Measurements from ENCODE around the gene CD1C.

GRCh38 chr1:158335213-158335532, 45.5 kb downstream of the CD1C start:
- TF ChIP-seq CTCF (IDR thresholded peaks at IDR 0.05; ENCODE audit: extremely low read depth in 1 of 2, insufficient read depth in 1 of 2, low read depth in 1 of 2, low read length in 2 of 2): no peak
- TF ChIP-seq POLR2AphosphoS5 (IDR thresholded peaks at IDR 0.05; ENCODE audit: insufficient read depth, low read depth, low read length): no peak
- no peak for TF ChIP-seq POLR2A (IDR thresholded peaks at IDR 0.05; ENCODE audit: low read depth, low read length)
- no peak for TF ChIP-seq MAX (IDR thresholded peaks at IDR 0.05; ENCODE audit: insufficient read depth, insufficient read length)
- no peak for TF ChIP-seq JUN (IDR thresholded peaks at IDR 0.05; ENCODE audit: borderline replicate concordance, insufficient read depth, insufficient read length, low read depth)
